ENCODE results near the gene HMGCR.

DNA sequence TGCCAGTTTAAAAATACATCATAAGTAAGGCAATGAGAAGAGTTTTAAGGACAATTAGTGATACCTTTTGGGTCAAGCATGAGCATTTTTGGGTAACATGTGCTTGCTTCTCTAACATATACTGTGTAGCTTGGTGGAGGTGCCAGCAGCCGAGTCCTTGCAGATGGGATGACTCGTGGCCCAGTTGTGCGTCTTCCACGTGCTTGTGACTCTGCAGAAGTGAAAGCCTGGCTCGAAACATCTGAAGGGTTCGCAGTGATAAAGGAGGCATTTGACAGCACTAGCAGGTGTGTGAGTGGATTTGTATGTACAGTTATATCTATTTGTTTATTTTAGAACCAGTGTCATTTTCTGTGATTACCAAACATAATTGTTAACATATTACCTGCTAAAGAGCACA, 18.2 kb downstream of the HMGCR start:
- TF ChIP-seq CTCF (IDR thresholded peaks at IDR 0.05; ENCODE audit: low read length) (no peak), EZH2 (IDR thresholded peaks at IDR 0.05; ENCODE audit: borderline replicate concordance, low read length) (no peak)

All from OCI-LY1 (cell line).